Measurements from ENCODE around the gene TFDP1. TPM values are rescaled to one million over a fixed set of nuclear protein-coding genes. Genes with fewer than 3 reads are reported as not detected.

TFDP1 gene
- polyA plus RNA-seq, 1 of the 3 experiments (the other 2 are of a cell fraction): 76.7 TPM

GRCh38 chr13:113605461-113605860 lies 20.9 kb downstream of the TFDP1 start (continued):
- no peak for TF ChIP-seq EP300 (IDR thresholded peaks at IDR 0.05; ENCODE audit: borderline replicate concordance in 1 of 2, low read depth in 1 of 2, low read length in 1 of 2)

- Histone ChIP-seq H3K4me3 (ENCODE audit: low read depth in 2 of 2, low read length in 1 of 2) (no peak overlapping the region), H3K27ac (ENCODE audit: low read depth in 2 of 2, low read length in 1 of 2) (no peak overlapping the region), H3K36me3 (replicated peaks in 1 of 2; ENCODE audit: control insufficient read depth in 1 of 2, insufficient read depth in 2 of 2, low read length in 1 of 2) (peaks cover 7 to 15% of the 10 kb centered on the region in 2 experiments), H3K27me3 (ENCODE audit: insufficient read depth) (no peaks in the 10 kb centered on the region), H3K9ac (no peak overlapping the region), H3K4me1 (ENCODE audit: control insufficient read depth in 1 of 2, insufficient read depth in 2 of 2, low read depth in 1 of 2, low read length in 1 of 2) (no peaks in the 10 kb centered on the region; a peak in 1 of 4 replicates), H2AFZ (ENCODE audit: low read depth) (no peak overlapping the region), H3K4me2 (no peak overlapping the region), H3K9me3 (no peaks in the 10 kb centered on the region), H3K9me2 (no peaks in the 10 kb centered on the region), H3F3A (replicated peaks; ENCODE audit: insufficient read depth) (no peaks in the 10 kb centered on the region), H3K79me2 (ENCODE audit: insufficient read depth) (peaks cover 85% of the 10 kb centered on the region), H4K20me1 (ENCODE audit: insufficient read depth) (peaks cover 57% of the 10 kb centered on the region; the same call in 1 of the 2 replicates)
- 98% methylated on average over 30 of the region's 34 CpGs for WGBS (ENCODE audit: low lambda C conversion rate)
- CTCF ChIA-PET: no interaction called here
- POLR2A ChIA-PET: no interaction called here
- no peak for DNase-seq
- no peak for TF ChIP-seq FOXJ3 (CRISPR knock-in tag; IDR thresholded peaks at IDR 0.05)
- TF ChIP-seq MEF2A (IDR thresholded peaks at IDR 0.05; ENCODE audit: borderline replicate concordance, low read depth): no peak
- TF ChIP-seq PBX3 (IDR thresholded peaks at IDR 0.05): no peak
- TF ChIP-seq EP300 (IDR thresholded peaks at IDR 0.05; ENCODE audit: borderline replicate concordance in 1 of 2, low read depth in 1 of 2, low read length in 1 of 2): no peak
- no peak for TF ChIP-seq USF2 (IDR thresholded peaks at IDR 0.05; ENCODE audit: borderline replicate concordance, low read depth, low read length)
- TF ChIP-seq ZBTB33 (IDR thresholded peaks at IDR 0.05; ENCODE audit: borderline replicate concordance, low read depth): no peak
- TF ChIP-seq IRF3 (IDR thresholded peaks at IDR 0.05; ENCODE audit: low read depth, low read length): no peak
Measured at GRCh38 chr13:113605866-113606438, 21.4 kb downstream of the TFDP1 start.

Data from SK-N-SH (cell line).